DMS 273 treated with DMSO at 0.1 percent for 48 hours (cell line): ENCODE results near the gene PRKG1.

Source experiments
- DNase-seq: peaks from one replicate; lab custom pipeline; 2025; lab: John Stamatoyannopoulos, UW

The PRKG1 gene

GRCh38 chr10:51074238-51075028 lies at the start of gene PRKG1:
Gene PRKG1 (plus strand): TSS chr10:51074487.
- peak; percentile 46 for DNase-seq

- no peak for DNase-seq
Observed at GRCh38 chr10:51028420-51028819, 45.9 kb upstream of the PRKG1 start.

DNA sequence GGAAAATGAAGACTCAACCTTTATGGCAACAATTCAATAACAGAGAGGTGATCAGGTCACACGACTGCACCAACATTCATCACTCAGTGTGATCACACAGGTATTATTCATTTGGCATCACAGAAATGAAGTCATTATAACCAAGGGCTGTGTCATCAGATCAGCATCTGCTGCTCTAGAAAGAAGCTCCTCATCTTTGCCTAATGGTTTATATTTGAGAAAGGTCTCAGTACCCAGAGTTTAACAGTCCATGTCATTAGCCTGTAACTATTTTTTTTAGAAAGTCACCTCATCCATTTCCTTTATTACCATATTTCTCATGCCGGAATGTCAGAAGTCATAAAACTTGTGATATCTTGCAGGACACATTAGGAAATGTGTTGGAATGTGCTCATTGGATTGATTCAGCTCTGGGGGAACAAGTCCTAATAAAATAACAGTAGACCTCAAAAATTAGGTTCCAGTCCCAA lies 45.1 kb upstream of the PRKG1 start:
- no peak for DNase-seq

DNA sequence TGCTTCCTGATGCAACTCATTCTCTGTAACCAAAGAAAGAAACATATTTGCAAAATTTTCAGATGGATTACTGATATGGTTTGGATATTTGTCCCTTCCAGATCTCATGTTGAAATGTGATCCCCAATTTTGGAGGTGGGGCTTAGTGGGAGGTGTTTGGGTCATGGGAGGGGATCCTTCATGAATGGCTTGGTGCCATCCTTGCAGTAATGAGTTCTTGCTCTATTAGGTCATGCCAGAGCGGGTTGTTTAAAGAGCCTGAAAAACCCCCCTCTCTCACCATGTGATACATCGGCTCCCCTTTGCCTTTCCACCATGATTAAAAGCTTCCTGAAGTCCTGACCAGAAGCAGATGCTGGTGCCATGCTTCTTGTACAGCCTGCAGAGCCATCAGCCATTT lies 43.8 kb upstream of the PRKG1 start:
- no peak for DNase-seq

DNA sequence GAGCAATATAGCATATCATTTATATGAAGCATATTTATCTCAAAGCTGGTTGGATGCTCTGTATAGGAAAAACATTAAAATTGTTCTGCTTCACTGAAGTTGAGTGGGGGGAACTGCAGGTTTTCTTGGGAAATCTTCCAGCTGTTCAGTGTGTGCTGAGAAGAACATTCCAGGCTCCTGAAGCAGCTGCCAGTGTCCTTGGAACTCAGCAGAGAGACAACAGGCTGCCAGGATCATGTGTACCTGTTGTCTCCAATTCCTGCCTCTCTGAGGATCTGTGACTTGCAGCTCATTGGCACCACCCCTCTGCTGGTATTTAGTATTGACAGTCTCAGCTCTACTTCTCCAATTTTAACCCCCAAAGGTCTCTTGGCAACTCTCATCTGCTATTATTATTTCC lies 42.3 kb upstream of the PRKG1 start:
- DNase-seq: no peak

- no peak for DNase-seq
Observed at GRCh38 chr10:51034769-51035168, 39.5 kb upstream of the PRKG1 start.

GRCh38 chr10:51035344-51035743 lies 38.9 kb upstream of the PRKG1 start:
- no peak for DNase-seq

DNA sequence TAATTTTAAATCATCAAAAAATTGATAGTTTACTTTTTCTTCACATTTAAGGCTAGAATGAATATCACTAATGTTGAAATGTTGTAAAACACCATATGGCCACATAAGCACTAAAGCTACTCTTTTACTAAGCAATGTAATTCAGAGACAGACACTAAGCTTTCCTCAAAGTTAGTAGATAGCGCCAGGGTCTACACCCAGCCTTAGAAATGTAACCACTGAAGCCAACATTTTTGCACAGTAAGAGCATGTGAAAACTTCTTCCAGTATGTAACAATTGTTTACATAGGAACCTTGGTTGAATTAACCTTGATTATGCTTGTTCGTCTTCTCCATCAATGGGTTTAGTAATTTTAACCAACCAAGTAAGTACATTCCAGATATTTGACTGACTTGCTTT lies 28.4 kb upstream of the PRKG1 start:
- no peak for DNase-seq

- DNase-seq: no peak
Observed at GRCh38 chr10:51046654-51047053, 27.6 kb upstream of the PRKG1 start.

GRCh38 chr10:51047857-51048256 lies 26.4 kb upstream of the PRKG1 start:
- DNase-seq: no peak

DNA sequence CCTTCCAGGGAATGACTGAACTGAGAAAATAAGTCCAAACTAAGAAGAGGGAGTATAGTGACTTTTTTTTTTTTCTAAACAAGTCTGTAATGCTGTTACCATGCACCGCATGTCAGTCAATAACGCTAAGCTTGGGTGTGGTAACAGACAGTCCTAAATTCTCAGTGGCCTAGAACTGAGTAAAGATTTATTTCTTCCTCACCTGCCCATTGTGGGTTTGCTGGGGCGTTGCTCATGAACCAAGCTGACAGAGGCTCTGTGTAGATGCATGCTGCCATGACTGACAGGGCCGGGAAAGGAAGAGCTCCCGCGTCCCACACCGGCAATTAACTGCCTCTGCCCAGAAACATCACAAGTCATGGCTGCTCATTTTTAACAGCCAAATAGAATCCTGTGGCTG lies 25.5 kb upstream of the PRKG1 start:
- no peak for DNase-seq

DNA sequence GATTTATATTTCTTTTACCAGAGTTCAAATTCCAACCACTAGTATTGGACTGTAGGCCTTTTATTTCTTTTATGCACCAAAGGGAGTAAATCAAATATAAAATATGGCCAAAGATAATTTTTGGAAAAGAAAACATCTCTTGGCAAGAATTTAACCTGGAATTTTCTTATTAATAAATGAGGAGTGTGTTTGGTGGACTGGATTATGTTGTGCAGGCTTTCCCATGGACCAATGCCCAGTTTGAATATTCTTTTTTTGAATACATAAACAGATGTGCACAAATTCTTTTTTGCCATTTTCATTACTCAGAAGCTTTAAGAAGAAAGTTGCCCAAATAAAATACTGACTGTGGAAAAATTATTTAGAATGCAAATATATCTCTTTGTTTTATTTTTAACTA lies 22.1 kb upstream of the PRKG1 start:
- DNase-seq: no peak

GRCh38 chr10:51057925-51058324 lies 16.4 kb upstream of the PRKG1 start:
- no peak for DNase-seq

- DNase-seq: no peak
Observed at GRCh38 chr10:51063166-51063565, 11.1 kb upstream of the PRKG1 start.

DNA sequence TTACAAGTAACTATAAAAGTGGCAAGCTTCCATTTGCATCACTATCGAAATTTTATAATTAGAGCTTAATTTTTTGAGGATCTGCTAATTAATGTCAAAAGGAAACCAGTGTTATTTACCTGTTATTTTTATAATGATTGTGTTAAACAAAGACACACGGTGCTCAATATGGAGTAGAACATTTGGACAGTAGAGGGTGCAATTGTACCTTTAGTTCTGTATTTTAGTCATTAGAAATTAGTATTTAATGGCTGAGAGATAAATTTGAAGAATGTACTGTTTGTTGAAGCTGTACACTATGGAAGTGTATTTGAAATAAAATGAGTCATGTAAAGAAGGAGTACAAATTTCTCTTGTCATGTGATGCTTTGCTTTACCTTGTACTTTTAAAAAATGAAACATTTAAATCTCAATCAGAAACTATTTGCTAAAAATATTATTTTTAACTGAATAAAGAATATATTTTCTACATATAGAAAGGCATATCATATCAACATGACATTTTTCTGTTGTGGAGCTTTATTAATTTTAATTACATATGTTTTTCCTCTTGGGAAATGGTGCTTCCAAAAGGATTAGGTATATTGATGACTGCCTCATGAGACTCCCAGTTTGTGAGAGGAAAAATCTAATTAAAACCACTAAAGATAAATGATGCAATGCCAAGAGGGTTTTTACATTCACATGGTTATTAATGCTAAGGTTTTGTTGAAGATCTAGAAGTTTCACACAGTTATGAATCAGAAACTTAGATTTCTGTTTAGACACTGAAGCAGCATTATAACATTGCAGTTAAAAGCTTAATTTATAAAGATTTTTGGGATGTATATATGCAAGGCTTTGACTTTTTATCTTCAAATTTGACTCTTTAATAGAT lies 10.4 kb upstream of the PRKG1 start:
- peak; percentile 8 for DNase-seq

DNA sequence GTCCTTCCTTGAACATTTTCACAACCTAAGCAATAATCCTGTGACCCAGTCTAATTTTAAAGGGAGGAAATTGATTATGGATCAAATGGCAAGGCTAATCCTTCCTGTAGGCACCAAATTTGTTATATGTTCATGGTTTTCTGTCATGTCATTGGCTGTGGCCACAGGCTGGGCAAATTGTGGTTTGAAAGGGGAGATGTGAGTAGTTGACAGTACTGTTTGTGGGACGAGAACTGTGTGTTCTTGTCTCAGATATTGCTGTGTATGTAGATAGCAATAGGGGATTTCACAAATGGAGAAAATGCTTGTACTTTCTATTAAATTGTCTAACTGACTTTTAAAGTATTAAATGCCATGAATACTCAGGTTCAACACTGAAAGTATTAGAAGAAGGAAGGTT lies 8.1 kb upstream of the PRKG1 start:
- DNase-seq: no peak

- no peak for DNase-seq
Observed at GRCh38 chr10:51072210-51072609, 2.1 kb upstream of the PRKG1 start.

GRCh38 chr10:51072921-51073434 lies 1.3 kb upstream of the PRKG1 start:
- no peak for DNase-seq

DNA sequence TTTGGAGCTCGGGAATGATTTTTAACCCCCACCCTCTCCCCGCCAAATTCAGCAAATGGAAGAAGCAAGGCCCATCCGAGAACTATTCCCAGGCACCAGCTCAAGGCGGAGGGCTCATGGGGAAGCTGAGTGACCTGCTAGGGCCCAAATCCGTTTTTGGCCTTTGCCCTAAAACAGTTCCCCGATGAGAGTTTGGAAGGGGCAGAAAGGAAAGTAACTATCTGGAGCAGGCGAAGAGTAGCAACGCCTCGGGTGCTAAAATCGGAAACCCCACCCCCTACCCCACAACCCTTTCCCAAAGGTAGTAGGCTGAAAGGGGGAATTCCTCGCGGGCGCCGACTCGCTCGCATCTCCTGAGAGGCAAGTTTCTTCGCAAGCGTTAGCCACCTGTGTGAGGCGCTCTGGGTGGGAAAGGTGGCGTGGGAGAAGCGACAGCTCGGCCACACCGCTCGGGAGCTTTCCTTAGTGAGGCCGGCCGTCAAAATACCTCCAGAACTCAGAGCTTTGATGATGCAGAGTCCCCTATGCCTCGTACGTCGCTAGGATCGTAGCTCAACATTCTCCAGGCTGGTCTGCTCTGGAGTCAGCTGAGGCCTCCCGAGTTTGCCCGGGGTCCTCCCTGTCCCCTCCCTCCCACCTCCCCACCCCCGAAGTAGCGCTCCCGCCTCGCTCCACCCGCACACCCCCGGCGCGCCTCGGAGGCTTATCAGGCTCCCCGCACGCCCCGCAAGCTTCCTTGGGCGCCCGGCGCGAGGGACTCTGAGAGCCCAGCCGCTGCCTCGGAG lies 642 bp upstream of the PRKG1 start:
- DNase-seq: no peak

DNA sequence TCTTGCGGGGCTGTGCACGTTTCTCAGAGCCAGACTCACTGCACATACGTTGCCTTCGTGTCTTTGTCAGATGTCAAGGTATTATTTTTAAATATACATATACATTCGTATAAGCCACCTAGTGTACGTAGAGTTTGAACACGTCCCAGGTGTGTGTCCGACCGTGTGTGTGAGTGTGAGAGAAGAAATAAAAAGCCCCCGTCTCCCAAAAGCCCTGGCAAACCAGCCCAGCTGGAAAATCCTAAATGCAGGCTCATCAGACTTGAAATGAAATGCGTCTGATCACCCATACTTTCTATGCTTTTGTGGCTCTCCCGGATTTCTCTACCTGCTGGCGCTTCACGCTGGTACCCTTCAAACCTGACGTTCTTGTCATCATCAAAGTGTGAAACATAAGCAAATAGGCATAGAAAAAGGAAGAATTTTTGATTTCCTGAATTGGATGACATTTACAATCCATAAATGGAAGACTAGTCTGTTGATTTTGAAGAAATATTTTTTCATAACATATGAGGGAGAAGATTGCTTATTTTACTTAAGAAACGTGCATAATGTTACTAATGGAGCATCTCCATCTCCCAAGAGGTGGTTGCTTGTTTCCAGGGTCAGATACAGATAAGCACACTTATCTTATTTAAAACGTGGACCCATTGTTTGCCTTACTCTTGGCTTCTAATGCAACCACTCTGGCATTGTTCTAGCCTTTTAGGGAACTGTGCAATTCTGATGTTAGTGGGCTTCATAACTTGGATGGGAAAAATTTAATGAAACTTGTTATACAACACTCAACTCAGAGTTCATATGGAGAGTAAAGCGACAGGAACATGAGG lies 971 bp downstream of the PRKG1 start:
- DNase-seq: no peak

DNA sequence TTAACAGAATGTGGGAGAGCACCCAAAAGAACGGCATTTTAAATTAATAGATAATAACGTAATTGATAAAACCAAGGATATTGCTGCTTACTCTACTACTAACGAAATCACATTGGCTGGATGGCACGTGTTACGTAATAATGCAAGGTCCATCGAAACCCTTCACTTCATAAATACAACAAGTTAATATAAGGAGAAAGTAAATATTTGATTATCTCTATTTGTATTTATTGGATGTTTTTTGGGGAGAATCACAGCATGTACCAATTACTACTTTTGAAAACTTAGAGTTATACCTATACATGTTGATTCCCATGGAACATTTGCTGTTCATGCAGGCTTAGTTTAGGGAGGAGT lies 1.6 kb downstream of the PRKG1 start:
- no peak for DNase-seq
